Esophagus muscularis mucosa (tissue), 4 donors: ENCODE data around the gene DRD3.

ENCODE experiments used
- EP300 ChIP-seq: sonication (generic); formaldehyde crosslinking; IDR thresholded peaks from one replicate; pipeline ENCODE4 v1.6.1; 2017; ENCODE audit warnings: antibody characterized with exemption
- POLR2A ChIP-seq: fragments of 450-650 bp; IDR thresholded peaks from one replicate; pipeline ENCODE4 v1.6.1; 2017; ENCODE audit warnings: antibody characterized with exemption, moderate library complexity, mild to moderate bottlenecking, low read depth
- POLR2AphosphoS5 ChIP-seq, 2 donors: sonication (generic); formaldehyde crosslinking; IDR thresholded peaks; one replicate each; pipeline ENCODE4 v1.6.1; 2017; ENCODE audit warnings: antibody characterized with exemption in 2 of 2
- TF ChIP-seq, protein P1 (sequence below), 3 experiments: fragments of 200-600 bp in 2 of 3; fragments of 450-650 bp in 1 of 3; sonication (generic) in 2 of 3; IDR thresholded peaks; one replicate each; pipeline ENCODE4 v1.5.1; 2017 to 2019; ENCODE audit warnings: antibody characterized with exemption in 3 of 3, mild to moderate bottlenecking in 2 of 3, moderate library complexity in 1 of 3

DNA sequence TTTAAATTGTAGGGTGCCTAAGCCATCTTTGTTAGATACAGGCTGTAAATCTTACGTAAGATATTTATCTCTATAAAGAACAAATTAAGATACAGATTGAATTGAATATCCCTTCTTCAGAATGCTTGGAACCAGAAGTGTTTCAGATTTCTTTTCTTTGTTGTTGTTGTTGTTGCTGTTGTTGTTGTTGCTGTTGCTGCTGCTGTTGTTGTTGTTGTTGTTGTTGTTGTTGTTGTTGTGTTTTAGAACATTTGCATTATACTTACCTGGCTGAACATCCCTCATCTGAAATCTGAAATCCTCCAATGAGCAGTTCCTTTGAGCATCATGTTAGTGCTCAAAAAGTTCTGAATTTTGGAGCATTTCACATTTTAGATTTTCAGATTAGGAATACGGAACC lies 95.7 kb downstream of the DRD3 start:
- TF ChIP-seq, protein P1, sequence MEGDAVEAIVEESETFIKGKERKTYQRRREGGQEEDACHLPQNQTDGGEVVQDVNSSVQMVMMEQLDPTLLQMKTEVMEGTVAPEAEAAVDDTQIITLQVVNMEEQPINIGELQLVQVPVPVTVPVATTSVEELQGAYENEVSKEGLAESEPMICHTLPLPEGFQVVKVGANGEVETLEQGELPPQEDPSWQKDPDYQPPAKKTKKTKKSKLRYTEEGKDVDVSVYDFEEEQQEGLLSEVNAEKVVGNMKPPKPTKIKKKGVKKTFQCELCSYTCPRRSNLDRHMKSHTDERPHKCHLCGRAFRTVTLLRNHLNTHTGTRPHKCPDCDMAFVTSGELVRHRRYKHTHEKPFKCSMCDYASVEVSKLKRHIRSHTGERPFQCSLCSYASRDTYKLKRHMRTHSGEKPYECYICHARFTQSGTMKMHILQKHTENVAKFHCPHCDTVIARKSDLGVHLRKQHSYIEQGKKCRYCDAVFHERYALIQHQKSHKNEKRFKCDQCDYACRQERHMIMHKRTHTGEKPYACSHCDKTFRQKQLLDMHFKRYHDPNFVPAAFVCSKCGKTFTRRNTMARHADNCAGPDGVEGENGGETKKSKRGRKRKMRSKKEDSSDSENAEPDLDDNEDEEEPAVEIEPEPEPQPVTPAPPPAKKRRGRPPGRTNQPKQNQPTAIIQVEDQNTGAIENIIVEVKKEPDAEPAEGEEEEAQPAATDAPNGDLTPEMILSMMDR (IDR thresholded peaks at IDR 0.05): no peak
- no peak for TF ChIP-seq POLR2AphosphoS5 (IDR thresholded peaks at IDR 0.05)
- TF ChIP-seq POLR2A: no peak
- no peak for TF ChIP-seq EP300
